ENCODE results near the gene OR52K1.

The OR52K1 gene

DNA sequence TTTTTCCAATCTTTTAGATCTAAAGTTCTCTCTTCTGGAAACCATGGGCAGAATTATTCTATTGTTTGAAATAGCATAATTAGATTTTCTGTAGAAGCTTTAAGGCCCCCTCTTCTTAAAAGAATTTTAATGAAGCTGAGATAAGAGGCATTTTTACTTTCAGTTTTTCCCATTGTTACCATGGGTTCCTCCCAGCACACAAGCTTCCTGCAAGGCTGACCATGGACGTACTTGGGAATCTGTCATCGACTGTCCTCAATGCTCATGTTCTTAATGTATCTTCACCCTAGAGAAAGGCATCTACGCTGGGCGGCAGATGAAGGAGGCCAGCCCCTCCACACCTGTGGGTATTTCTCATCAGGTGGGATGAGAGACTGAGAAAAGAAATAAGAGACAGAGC, 22.3 kb upstream of the OR52K1 start:
- no peak for FAIRE-seq

DNA sequence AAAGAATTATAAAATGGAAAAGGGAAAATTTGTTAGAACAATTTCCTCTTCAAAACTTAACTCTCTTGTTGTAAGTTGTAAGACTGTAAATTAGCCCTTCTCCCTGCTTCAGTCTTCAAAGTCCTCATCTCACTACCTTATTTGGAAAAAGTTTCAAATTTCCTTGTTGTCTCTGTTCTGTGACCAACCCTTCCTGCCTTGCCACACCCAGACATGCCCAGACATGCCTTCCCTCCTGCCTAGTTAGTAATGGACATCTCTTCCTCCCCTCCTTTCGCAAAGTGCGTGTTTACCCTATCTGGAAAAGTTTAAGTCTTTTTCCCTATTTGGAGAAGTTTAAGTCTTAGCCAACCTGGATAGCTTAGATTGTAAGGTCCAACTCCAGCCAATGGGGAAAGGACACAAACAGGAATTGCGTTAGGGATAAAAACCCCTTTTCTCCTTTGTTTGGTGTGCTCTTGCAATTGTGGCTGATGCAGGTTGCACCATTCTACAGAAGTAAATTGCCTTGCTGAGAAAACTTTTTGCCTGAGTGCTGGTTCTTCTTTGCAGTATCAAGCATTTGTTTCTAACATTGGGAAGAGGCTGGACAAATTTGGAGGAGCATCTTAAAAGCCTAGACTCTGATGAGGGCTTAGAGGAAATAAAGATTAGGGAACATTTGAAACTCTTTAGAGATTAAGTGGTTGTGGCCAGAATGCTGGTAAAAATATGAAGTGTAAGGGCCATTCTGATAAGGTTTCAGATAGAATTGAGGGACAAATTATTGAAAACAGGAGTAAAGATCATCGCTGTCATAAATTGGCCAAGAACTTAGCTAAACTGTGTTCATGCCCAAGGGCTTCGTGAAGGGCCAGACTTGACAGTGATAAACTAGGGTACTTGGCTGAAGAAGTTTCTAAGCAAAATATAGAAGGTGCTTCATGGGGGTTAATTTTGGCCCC, 18.0 kb upstream of the OR52K1 start:
- DNase-seq (ENCODE audit: insufficient read length, low spot score) (no peak), FAIRE-seq (no peak)

More for the DNA sequence above, 22.3 kb upstream of the OR52K1 start:
- DNase-seq (ENCODE audit: insufficient read length, low spot score), result no peak
- TF ChIP-seq TAF1 (IDR thresholded peaks at IDR 0.05; ENCODE audit: low read depth, low read length), result no peak
- no peak for TF ChIP-seq POU2F2 (IDR thresholded peaks at IDR 0.05; ENCODE audit: low read depth, low read length)
- no peak for TF ChIP-seq POLR2AphosphoS5 (IDR thresholded peaks at IDR 0.05; ENCODE audit: low read depth, low read length)
- no peak for TF ChIP-seq SPI1 (IDR thresholded peaks at IDR 0.05; ENCODE audit: low read depth, low read length)
- TF ChIP-seq POLR2A (IDR thresholded peaks at IDR 0.05; ENCODE audit: low read depth, low read length), result no peak
- no peak for TF ChIP-seq PAX5 (IDR thresholded peaks at IDR 0.05; ENCODE audit: insufficient read depth, low read length, severe bottlenecking)

GRCh38 chr11:4465407-4465806, 17.0 kb upstream of the OR52K1 start:
- DNase-seq (ENCODE audit: insufficient read length, low spot score), result no peak
- TF ChIP-seq POLR2A (IDR thresholded peaks at IDR 0.05; ENCODE audit: low read depth, low read length), result no peak
- no peak for TF ChIP-seq TAF1 (IDR thresholded peaks at IDR 0.05; ENCODE audit: low read depth, low read length)
- TF ChIP-seq POLR2AphosphoS5 (IDR thresholded peaks at IDR 0.05; ENCODE audit: low read depth, low read length), result no peak
- no peak for TF ChIP-seq PAX5 (IDR thresholded peaks at IDR 0.05; ENCODE audit: insufficient read depth, low read length, severe bottlenecking)
- TF ChIP-seq POU2F2 (IDR thresholded peaks at IDR 0.05; ENCODE audit: low read depth, low read length), result no peak
- no peak for TF ChIP-seq SPI1 (IDR thresholded peaks at IDR 0.05; ENCODE audit: low read depth, low read length)
- no peak for FAIRE-seq

More for the DNA sequence above, 18.0 kb upstream of the OR52K1 start:
- no peak for TF ChIP-seq PAX5 (IDR thresholded peaks at IDR 0.05; ENCODE audit: insufficient read depth, low read length, severe bottlenecking)
- TF ChIP-seq POU2F2 (IDR thresholded peaks at IDR 0.05; ENCODE audit: low read depth, low read length), result no peak
- TF ChIP-seq SPI1 (IDR thresholded peaks at IDR 0.05; ENCODE audit: low read depth, low read length), result no peak
- TF ChIP-seq POLR2AphosphoS5 (IDR thresholded peaks at IDR 0.05; ENCODE audit: low read depth, low read length), result no peak
- TF ChIP-seq POLR2A (IDR thresholded peaks at IDR 0.05; ENCODE audit: low read depth, low read length), result no peak
- TF ChIP-seq TAF1 (IDR thresholded peaks at IDR 0.05; ENCODE audit: low read depth, low read length), result no peak

DNA sequence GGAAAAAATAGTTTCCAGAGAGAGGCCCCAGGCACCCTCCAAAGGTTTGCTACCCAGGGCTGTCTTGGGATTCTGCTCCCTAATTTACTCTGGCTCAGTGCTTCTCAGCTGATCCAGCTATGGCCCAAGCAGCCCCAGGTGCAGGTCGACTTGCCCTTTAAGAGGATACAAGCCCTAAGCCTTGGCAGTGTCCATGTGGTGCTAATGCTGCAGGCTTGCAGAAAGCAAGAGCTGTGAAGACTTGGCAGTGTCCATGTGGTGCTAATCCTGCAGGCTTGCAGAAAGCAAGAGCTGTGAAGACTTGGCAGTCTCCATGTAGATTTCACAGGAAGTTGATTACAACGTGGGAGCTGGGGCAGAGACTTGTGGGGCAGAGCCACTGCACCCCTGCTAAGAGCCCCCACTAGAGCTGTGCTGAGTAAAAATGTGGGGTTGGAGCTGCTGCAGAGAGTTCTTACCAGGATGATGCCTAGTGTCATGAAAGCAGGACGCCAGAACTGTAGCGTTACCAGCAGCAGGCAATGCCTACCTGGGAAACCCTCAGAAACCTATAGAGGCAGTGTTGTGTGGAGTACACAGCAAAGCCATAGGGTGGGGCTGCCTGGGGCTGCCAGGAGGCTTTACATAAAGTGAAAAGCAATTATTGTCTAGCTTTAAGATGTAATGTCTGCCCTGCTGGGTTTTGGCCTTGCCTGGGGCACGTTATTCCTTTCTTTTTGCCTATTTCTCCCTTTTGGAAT, 16.1 kb upstream of the OR52K1 start:
- DNase-seq (ENCODE audit: insufficient read length, low spot score), result no peak
- no peak for FAIRE-seq

DNA sequence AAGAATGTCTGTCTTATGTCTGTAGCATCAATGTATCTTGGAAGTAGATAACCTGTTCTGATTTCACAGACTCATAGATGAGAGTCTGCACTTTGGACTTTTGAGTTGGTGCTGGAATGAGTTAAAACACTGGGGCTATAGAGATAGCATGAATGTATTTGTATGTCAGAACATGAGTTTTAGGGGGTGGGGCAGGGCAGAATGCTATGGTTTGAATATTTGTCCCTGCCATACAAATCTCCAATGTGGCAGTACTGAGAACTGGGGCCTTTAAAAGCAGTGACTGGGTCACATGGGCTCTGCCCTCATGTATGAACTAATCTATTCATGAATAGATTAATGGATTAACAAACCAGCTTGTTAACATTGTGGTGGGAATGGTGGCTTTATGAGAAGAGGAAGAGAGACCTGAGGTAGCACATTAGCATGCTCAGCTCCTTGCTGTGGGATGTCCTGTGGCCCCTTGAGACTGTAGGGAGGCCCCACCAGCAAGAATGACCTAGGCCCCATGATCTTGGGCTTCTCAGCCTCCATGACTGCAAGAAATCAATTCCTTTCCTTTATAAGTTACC, 15.5 kb upstream of the OR52K1 start:
- FAIRE-seq, result no peak
- no peak for DNase-seq (ENCODE audit: insufficient read length, low spot score)
- TF ChIP-seq PAX5 (IDR thresholded peaks at IDR 0.05; ENCODE audit: insufficient read depth, low read length, severe bottlenecking) (no peak), POLR2A (IDR thresholded peaks at IDR 0.05; ENCODE audit: low read depth, low read length) (no peak), POLR2AphosphoS5 (IDR thresholded peaks at IDR 0.05; ENCODE audit: low read depth, low read length) (no peak), SPI1 (IDR thresholded peaks at IDR 0.05; ENCODE audit: low read depth, low read length) (no peak), TAF1 (IDR thresholded peaks at IDR 0.05; ENCODE audit: low read depth, low read length) (no peak), POU2F2 (IDR thresholded peaks at IDR 0.05; ENCODE audit: low read depth, low read length) (no peak)

More for the DNA sequence above, 16.1 kb upstream of the OR52K1 start:
- TF ChIP-seq SPI1 (IDR thresholded peaks at IDR 0.05; ENCODE audit: low read depth, low read length) (no peak), POLR2A (IDR thresholded peaks at IDR 0.05; ENCODE audit: low read depth, low read length) (no peak), PAX5 (IDR thresholded peaks at IDR 0.05; ENCODE audit: insufficient read depth, low read length, severe bottlenecking) (no peak), POLR2AphosphoS5 (IDR thresholded peaks at IDR 0.05; ENCODE audit: low read depth, low read length) (no peak), TAF1 (IDR thresholded peaks at IDR 0.05; ENCODE audit: low read depth, low read length) (no peak), POU2F2 (IDR thresholded peaks at IDR 0.05; ENCODE audit: low read depth, low read length) (no peak)

DNA sequence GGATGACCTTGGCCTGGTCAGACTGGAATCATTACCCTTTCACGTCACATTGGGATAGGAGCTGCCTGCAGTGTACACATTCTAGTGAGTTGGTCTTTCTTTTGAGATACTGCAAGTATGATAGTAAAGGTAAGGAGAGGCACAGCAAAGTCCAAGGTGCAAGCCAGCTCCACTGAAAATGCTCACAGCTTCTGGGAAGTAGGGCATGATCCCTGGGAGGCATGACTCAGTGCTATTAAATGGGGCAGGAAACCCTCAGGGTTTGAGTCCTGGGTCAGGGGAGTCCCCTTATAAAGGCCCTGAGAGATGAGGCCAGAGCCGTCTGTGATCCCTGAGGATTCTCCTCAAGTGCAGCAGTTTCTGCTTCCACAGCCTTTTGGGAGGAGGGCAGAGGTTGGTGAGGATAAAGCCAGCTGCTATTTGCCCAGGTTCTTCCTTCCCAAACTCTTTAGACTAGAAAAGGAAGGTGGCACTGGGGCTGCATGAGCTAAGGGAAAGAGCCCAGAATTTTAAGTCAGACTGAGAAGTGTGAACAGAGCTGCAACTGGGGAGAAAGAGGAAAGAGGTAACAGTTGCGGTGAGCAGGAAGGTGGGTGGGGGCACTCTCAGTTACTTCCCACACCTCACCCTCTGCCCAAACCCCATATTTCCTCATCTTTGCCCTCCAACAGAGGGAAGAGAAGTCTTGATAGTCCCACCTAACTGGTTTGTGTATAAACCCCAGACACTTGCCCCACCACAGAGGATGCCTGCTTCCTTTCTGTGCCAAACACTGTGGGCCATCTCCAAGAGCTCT, 14.4 kb upstream of the OR52K1 start:
- no peak for FAIRE-seq
- no peak for TF ChIP-seq SPI1 (IDR thresholded peaks at IDR 0.05; ENCODE audit: low read depth, low read length)
- TF ChIP-seq POLR2AphosphoS5 (IDR thresholded peaks at IDR 0.05; ENCODE audit: low read depth, low read length), result no peak
- no peak for TF ChIP-seq POLR2A (IDR thresholded peaks at IDR 0.05; ENCODE audit: low read depth, low read length)
- no peak for TF ChIP-seq TAF1 (IDR thresholded peaks at IDR 0.05; ENCODE audit: low read depth, low read length)
- no peak for TF ChIP-seq POU2F2 (IDR thresholded peaks at IDR 0.05; ENCODE audit: low read depth, low read length)
- no peak for TF ChIP-seq PAX5 (IDR thresholded peaks at IDR 0.05; ENCODE audit: insufficient read depth, low read length, severe bottlenecking)
- no peak for DNase-seq (ENCODE audit: insufficient read length, low spot score)

DNA sequence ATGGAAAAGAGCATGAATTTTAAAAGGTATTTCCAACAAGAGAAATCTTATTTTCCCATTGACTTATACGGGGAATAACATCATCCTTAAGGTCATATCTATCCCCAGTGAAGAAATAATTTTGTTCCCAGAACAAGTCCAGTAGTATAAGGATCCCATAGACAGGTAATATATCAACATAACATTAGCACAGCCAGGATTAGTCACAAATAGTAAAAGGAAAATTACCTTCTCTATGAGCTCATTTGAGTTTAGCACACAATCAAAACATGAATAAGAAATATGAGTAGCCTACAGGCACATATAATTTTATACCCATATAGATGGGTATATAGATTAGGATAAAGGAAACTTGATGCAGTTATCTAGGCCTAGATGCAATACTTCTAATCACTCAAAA, 2.8 kb upstream of the OR52K1 start:
- FAIRE-seq (no peak), DNase-seq (ENCODE audit: insufficient read length, low spot score) (no peak)
- TF ChIP-seq PAX5 (IDR thresholded peaks at IDR 0.05; ENCODE audit: insufficient read depth, low read length, severe bottlenecking) (no peak), POLR2AphosphoS5 (IDR thresholded peaks at IDR 0.05; ENCODE audit: low read depth, low read length) (no peak), POLR2A (IDR thresholded peaks at IDR 0.05; ENCODE audit: low read depth, low read length) (no peak), SPI1 (IDR thresholded peaks at IDR 0.05; ENCODE audit: low read depth, low read length) (no peak), TAF1 (IDR thresholded peaks at IDR 0.05; ENCODE audit: low read depth, low read length) (no peak)

DNA sequence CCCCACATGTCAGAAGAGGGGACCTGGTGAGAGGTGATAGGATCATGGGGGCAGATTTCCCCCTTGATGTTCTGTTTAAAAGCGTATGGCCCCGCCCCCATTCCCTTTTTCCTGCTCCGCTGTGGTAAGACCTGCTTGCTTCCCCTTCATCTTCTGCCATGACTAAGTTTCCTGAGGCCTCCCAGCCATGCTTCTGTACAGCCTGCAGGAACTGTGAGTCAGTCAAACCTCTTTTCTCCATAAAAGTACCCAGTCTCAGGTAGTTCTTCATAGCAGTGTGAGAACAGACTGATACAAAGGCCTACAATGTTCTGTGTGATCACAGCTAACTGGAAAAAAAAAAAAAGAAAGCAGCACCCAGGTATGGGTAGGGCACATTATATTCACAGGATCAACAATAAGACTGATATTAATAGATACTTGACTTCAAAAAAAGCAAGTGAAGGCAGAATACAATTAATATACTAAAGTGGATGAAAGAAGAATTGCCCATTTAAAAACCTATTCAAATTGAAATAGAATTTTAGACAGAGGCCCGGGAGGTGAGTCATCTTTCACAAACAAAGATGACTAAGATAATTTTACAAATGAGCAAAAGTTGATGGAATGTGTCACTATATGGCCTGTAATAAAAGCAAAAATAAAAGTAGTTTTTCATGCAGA, 1.7 kb upstream of the OR52K1 start:
- no peak for FAIRE-seq
- TF ChIP-seq POU2F2 (IDR thresholded peaks at IDR 0.05; ENCODE audit: low read depth, low read length) (no peak), SPI1 (IDR thresholded peaks at IDR 0.05; ENCODE audit: low read depth, low read length) (no peak), POLR2A (IDR thresholded peaks at IDR 0.05; ENCODE audit: low read depth, low read length) (no peak), TAF1 (IDR thresholded peaks at IDR 0.05; ENCODE audit: low read depth, low read length) (no peak), POLR2AphosphoS5 (IDR thresholded peaks at IDR 0.05; ENCODE audit: low read depth, low read length) (no peak), PAX5 (IDR thresholded peaks at IDR 0.05; ENCODE audit: insufficient read depth, low read length, severe bottlenecking) (no peak)
- no peak for DNase-seq (ENCODE audit: insufficient read length, low spot score)
